WTC11 (cell line): ENCODE measurements around the gene DNAH17. TPM values are rescaled to one million over a fixed set of nuclear protein-coding genes. Genes with fewer than 3 reads are reported as not detected.

Experiments
- ATAC-seq: fragments of 200-7000 bp; cut with Tn5 transposase; 2 replicates; pipeline ENCODE4 v1.10.0; 2021; ENCODE audit warnings: mild to moderate bottlenecking, moderate library complexity
- CTCF ChIA-PET: fragments of 300-600 bp; sonication (Branson Sonifier 250); formaldehyde crosslinking; loops from one replicate; lab custom pipeline; 2021; ENCODE audit warnings: antibody characterized with exemption; lab: Charles Lee
- POLR2A ChIA-PET: fragments of 350-600 bp; sonication (Branson Sonifier 250); formaldehyde crosslinking; loops from one replicate; lab custom pipeline; 2021; ENCODE audit warnings: antibody characterized with exemption; lab: Charles Lee
- DNase-seq: peaks from one replicate; pipeline ENCODE4 v3.0.0; 2021; ENCODE audit warnings: low spot score
- H3K27ac Mint-ChIP-seq: 2 replicates; pipeline ENCODE4 v1.8.0; 2021; ENCODE audit warnings: mixed read lengths
- H3K27me3 Mint-ChIP-seq: 2 replicates; pipeline ENCODE4 v1.8.0; 2021; ENCODE audit warnings: low read depth, mild to moderate bottlenecking, moderate library complexity, mixed read lengths
- H3K36me3 Mint-ChIP-seq: 2 replicates; pipeline ENCODE4 v1.8.0; 2021; ENCODE audit warnings: mixed read lengths
- H3K4me1 Mint-ChIP-seq: 2 replicates; pipeline ENCODE4 v1.8.0; 2022; ENCODE audit warnings: mixed read lengths
- H3K4me3 Mint-ChIP-seq: 2 replicates; pipeline ENCODE4 v1.8.0; 2021; ENCODE audit warnings: mild to moderate bottlenecking, moderate library complexity, mixed read lengths
- H3K9me3 Mint-ChIP-seq: 2 replicates; pipeline ENCODE4 v1.8.0; 2021; ENCODE audit warnings: mixed read lengths
- ATF6 ChIP-seq: sonication (generic); formaldehyde crosslinking; IDR thresholded peaks from 2 replicates; pipeline ENCODE4 v1.8.1; 2023; ENCODE audit warnings: mild to moderate bottlenecking, missing genetic modification reagents
- CBFB ChIP-seq: sonication (generic); formaldehyde crosslinking; IDR thresholded peaks from 2 replicates; pipeline ENCODE4 v1.8.1; 2022; ENCODE audit warnings: mild to moderate bottlenecking, low read depth, missing genetic modification reagents
- ELF4 ChIP-seq: sonication (generic); formaldehyde crosslinking; IDR thresholded peaks from 2 replicates; pipeline ENCODE4 v1.8.1; 2022; ENCODE audit warnings: low read depth, mild to moderate bottlenecking, moderate library complexity, missing genetic modification reagents
- ERG ChIP-seq: fragments of 250-450 bp; sonication (Bioruptor Pico); IDR thresholded peaks from 2 replicates; pipeline ENCODE4 v1.8.0; 2021; ENCODE audit warnings: mild to moderate bottlenecking
- ETV6 ChIP-seq: sonication (generic); formaldehyde crosslinking; IDR thresholded peaks from 2 replicates; pipeline ENCODE4 v1.8.1; 2022; ENCODE audit warnings: mild to moderate bottlenecking, missing genetic modification reagents
- FOXJ3 ChIP-seq: sonication (generic); formaldehyde crosslinking; IDR thresholded peaks from 2 replicates; pipeline ENCODE4 v1.9.0; 2021; ENCODE audit warnings: missing genetic modification reagents, mild to moderate bottlenecking, borderline replicate concordance
- GABPB1 ChIP-seq: sonication (generic); formaldehyde crosslinking; IDR thresholded peaks from 2 replicates; pipeline ENCODE4 v1.8.1; 2023; ENCODE audit warnings: mild to moderate bottlenecking, missing genetic modification reagents
- GRHL2 ChIP-seq: fragments of 250-450 bp; sonication (Bioruptor Pico); IDR thresholded peaks from 2 replicates; pipeline ENCODE4 v1.8.0; 2022; ENCODE audit warnings: mild to moderate bottlenecking, moderate library complexity; ENCODE audit not compliant: insufficient replicate concordance, severe bottlenecking
- HMGA2 ChIP-seq: fragments of 250-450 bp; sonication (Bioruptor Pico); IDR thresholded peaks from 2 replicates; pipeline ENCODE4 v1.4.0; 2021; ENCODE audit warnings: mild to moderate bottlenecking, moderate library complexity
- IRF2 ChIP-seq: sonication (generic); formaldehyde crosslinking; IDR thresholded peaks from 2 replicates; pipeline ENCODE4 v1.8.0; 2022; ENCODE audit warnings: low read depth, missing genetic modification reagents, borderline replicate concordance
- MYBL2 ChIP-seq: sonication (generic); formaldehyde crosslinking; IDR thresholded peaks from 2 replicates; pipeline ENCODE4 v1.8.1; 2023; ENCODE audit warnings: mild to moderate bottlenecking, moderate library complexity, missing genetic modification reagents
- NFATC4 ChIP-seq: fragments of 250-450 bp; sonication (Bioruptor Pico); IDR thresholded peaks from 2 replicates; pipeline ENCODE4 v1.9.0; 2021; ENCODE audit warnings: mild to moderate bottlenecking
- NR2C2 ChIP-seq: sonication (generic); formaldehyde crosslinking; IDR thresholded peaks from 2 replicates; pipeline ENCODE4 v1.8.0; 2022; ENCODE audit warnings: mild to moderate bottlenecking, missing genetic modification reagents
- PRDM15 ChIP-seq: sonication (generic); formaldehyde crosslinking; IDR thresholded peaks from 2 replicates; pipeline ENCODE4 v1.8.0; 2022; ENCODE audit warnings: missing genetic modification reagents
- RORB ChIP-seq: fragments of 250-450 bp; sonication (Bioruptor Pico); IDR thresholded peaks from 2 replicates; pipeline ENCODE4 v1.9.0; 2021; ENCODE audit warnings: mild to moderate bottlenecking
- TCF7 ChIP-seq: sonication (generic); formaldehyde crosslinking; IDR thresholded peaks from 2 replicates; pipeline ENCODE4 v1.8.0; 2022; ENCODE audit warnings: mild to moderate bottlenecking, low read depth, missing genetic modification reagents, moderate library complexity
- TEAD4 ChIP-seq: sonication (generic); formaldehyde crosslinking; IDR thresholded peaks from 2 replicates; pipeline ENCODE4 v1.8.0; 2022; ENCODE audit warnings: mild to moderate bottlenecking, missing genetic modification reagents
- ZNF416 ChIP-seq: fragments of 250-450 bp; sonication (Bioruptor Pico); IDR thresholded peaks from 2 replicates; pipeline ENCODE4 v1.9.0; 2021; ENCODE audit warnings: mild to moderate bottlenecking, inconsistent platforms
- ZNF423 ChIP-seq: fragments of 250-450 bp; sonication (Bioruptor Pico); IDR thresholded peaks from 2 replicates; pipeline ENCODE4 v2.1.2; 2022; ENCODE audit warnings: mild to moderate bottlenecking, moderate library complexity
- ZSCAN18 ChIP-seq: fragments of 250-450 bp; sonication (Bioruptor Pico); IDR thresholded peaks from 2 replicates; pipeline ENCODE4 v2.1.2; 2022; ENCODE audit warnings: mild to moderate bottlenecking, moderate library complexity
- total RNA-seq: library from RNA; stranded (reverse); gene quantifications from 3 replicates; pipeline ENCODE4 v1.2.3, GENCODE V29; 2021

Gene DNAH17
- total RNA-seq, 1 experiment from 2014 or later = 0.87 TPM

GRCh38 chr17:78517421-78517820 is 59.8 kb downstream of the DNAH17 start:
- TF ChIP-seq MYBL2 (CRISPR knock-in tag) (no peak), ETV6 (CRISPR knock-in tag) (no peak), TCF7 (CRISPR knock-in tag) (no peak), CBFB (CRISPR knock-in tag) (no peak), HMGA2 (CRISPR knock-in tag) (no peak), ATF6 (CRISPR knock-in tag) (no peak), ZSCAN18 (CRISPR knock-in tag) (no peak), ZNF416 (CRISPR knock-in tag) (no peak), PRDM15 (CRISPR knock-in tag) (no peak), GABPB1 (CRISPR knock-in tag) (no peak), ERG (CRISPR knock-in tag) (no peak), GRHL2 (CRISPR knock-in tag) (no peak), FOXJ3 (CRISPR knock-in tag) (no peak), IRF2 (no peak)
- Mint-ChIP-seq H3K36me3 (no peaks in the 10 kb centered on the region), H3K4me1 (no peaks in the 10 kb centered on the region), H3K4me3 (no peak overlapping the region), H3K27me3 (no peaks in the 10 kb centered on the region), H3K27ac (no peak overlapping the region), H3K9me3 (peaks cover under 1% of the 10 kb centered on the region)
- CTCF ChIA-PET = no interaction called here
- DNase-seq (no peak), ATAC-seq (no peak)
- POLR2A ChIA-PET = no interaction called here

- ATAC-seq = no peak
- Mint-ChIP-seq H3K27ac (no peak overlapping the region), H3K36me3 (no peaks in the 10 kb centered on the region), H3K4me1 (peaks cover 3% of the 10 kb centered on the region; the same call in 1 of the 2 replicates), H3K9me3 (peaks cover 6% of the 10 kb centered on the region), H3K4me3 (no peak overlapping the region), H3K27me3 (no peaks in the 10 kb centered on the region; the same call in 1 of the 2 replicates)
- TF ChIP-seq ZNF423 (CRISPR knock-in tag) = no peak
- no peak for TF ChIP-seq TEAD4 (CRISPR knock-in tag)
- TF ChIP-seq IRF2 = no peak
- no peak for TF ChIP-seq RORB (CRISPR knock-in tag)
- TF ChIP-seq ELF4 = no peak
- TF ChIP-seq NR2C2 (CRISPR knock-in tag) = no peak
- TF ChIP-seq NFATC4 (CRISPR knock-in tag) = no peak
- ChIA-PET CTCF (interaction anchor here (4.0 kb wide), 1 partner anchor 18 kb away, joined by 11 read pairs; no protein-coding TSS in a partner anchor), POLR2A (no interaction called here)
- no peak for DNase-seq
Observed at GRCh38 chr17:78515480-78515879, 61.7 kb downstream of the DNAH17 start.
